ENCODE measurements around the gene CCR5.

DNA sequence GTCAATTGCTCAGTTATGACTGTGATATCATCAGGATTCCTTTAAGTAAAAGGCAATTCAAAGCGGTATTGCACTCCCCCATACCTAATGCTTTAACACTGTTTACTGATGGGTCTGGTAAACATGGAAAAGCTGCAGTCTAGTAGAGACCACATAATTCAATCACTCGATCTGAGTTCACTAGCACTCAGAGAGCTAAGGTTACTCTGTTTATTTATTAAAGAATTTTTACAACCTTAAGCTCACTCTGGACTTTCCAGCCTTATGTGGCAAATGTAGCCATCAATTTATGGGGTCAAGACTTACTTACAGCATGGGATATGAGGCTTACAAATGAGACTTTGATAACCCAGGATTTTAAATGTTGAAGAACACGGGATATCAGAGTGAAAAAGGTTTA, 35.2 kb upstream of the CCR5 start:
- TF ChIP-seq, protein P1, sequence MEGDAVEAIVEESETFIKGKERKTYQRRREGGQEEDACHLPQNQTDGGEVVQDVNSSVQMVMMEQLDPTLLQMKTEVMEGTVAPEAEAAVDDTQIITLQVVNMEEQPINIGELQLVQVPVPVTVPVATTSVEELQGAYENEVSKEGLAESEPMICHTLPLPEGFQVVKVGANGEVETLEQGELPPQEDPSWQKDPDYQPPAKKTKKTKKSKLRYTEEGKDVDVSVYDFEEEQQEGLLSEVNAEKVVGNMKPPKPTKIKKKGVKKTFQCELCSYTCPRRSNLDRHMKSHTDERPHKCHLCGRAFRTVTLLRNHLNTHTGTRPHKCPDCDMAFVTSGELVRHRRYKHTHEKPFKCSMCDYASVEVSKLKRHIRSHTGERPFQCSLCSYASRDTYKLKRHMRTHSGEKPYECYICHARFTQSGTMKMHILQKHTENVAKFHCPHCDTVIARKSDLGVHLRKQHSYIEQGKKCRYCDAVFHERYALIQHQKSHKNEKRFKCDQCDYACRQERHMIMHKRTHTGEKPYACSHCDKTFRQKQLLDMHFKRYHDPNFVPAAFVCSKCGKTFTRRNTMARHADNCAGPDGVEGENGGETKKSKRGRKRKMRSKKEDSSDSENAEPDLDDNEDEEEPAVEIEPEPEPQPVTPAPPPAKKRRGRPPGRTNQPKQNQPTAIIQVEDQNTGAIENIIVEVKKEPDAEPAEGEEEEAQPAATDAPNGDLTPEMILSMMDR (conservative IDR thresholded peaks at IDR 0.05), result no peak
- no peak for TF ChIP-seq ZFX (IDR thresholded peaks at IDR 0.05)
